HG02938 (cell line): ENCODE data around the gene BGN.

Experiments
- ATAC-seq: cut with Tn5 transposase; IDR thresholded peaks from one replicate; pipeline ENCODE4 v1.9.1; 2021; ENCODE audit warnings: mild to moderate bottlenecking, moderate library complexity; ENCODE audit not compliant: unreplicated experiment

The BGN gene

DNA sequence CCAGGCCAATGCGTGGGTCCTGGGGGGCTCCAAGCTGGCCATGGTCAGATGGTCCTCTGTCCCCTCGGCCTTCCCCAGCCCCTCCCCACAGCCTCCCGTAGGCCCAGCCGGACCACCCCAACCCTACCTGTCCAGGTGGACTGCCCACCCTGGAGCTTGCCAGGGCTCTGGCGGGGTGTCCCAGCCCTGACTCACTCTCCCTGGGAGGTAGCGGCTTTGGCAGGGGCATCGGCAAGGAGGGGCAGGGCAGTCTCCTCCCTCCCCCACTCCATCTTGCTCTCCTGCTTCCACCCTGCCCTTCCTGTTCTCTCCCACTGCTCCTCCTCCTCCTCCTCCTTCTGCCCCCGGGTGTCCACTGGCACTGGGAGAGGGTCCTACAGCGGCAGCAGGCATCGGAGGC, 7.4 kb downstream of the BGN start:
- no peak for ATAC-seq

DNA sequence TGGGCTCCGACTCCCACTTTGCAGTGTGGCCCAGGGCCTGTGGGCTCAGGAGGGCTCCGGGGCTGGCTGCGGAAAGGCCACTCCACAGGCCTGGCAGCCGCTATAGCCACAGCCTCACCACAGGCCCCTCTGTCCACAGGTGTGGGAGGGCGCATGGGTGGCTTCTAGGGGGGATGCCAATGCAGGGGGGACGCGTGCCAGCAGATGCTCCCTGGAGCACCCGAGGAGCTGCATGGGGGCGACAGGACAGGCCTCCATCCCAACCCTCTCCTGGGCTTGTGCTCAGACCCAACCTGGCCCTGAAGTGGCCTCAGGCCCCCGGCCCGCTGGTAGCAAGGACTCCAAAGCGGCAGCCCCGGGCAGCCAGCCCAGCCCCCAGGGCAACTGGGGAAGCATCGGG, 8.0 kb downstream of the BGN start:
- ATAC-seq, result no peak

- no peak for ATAC-seq
Observed at GRCh38 chrX:153504445-153505016, 9.8 kb downstream of the BGN start.

DNA sequence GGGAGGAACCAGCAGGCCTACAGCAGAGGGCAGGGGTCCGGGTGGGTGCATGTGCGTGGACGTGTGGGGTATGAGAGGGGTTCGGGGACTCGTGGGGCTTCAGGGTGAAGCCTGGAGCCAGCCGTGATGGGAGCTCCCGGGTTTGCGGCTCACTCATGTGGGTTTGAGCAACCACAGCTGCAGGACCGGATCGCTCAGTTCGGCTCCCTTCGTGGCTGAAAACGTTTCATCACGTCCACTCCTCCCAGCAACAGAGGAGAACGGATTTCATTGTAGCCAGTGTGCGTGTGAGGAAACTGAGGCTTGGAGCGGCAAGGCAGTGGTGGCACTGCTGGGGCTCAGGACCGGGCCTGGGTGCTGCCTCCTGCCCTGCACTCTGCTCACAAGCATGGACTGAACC, 10.6 kb downstream of the BGN start:
- ATAC-seq, result no peak

DNA sequence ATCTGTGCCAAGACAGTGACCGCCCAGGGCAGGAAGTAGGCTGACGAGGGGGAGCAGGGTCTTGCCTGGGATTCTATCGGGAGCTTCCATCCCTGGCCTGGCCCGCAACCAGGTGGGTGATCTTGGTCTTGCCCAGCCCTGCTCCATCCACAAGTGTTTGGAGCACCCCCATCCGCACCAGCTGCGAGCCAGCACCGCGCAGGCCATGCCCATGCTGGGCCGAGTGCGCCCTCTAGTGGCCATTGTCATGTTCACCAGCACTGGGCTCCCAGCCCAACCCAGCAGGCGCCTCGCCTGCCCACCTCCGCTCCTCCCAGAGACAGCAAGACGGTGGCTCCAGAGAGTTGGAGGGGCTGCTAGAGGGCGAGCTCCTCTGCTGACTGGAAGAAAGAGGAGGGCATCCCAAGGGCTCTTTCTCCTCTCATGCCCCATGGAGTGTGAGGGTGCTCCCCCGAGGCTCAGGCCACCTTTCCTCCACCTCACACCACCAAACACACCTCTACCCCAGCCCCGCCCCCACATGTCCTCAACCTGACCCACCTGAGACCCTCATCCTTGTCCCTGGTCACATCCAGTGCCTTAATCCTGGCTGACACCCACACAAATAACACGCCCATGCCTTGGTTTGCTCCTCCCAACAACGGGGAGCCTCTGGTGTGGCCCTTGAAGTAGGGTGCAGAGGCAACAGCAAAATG, 12.9 kb downstream of the BGN start:
- ATAC-seq, result no peak

DNA sequence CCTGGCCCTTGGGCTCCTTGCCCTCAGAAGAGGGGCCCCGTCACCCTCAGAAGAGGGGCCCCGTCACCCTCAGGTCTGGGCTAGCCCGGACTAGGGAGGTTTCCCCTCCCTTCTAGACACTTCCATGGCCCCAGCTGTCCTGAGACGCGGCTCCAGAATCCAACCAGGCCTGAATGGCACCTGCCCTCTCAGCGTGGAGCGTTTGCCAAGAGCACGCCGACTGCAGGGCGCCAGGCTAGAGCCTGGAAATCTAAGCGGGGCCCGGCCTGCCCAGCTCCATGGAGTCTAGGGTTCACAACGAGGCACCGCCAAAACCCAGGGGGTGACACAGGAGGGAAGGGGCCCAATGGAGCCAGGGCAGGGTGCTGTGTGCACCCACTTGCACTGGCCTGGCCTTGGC, 14.8 kb downstream of the BGN start:
- no peak for ATAC-seq

- no peak for ATAC-seq
Observed at GRCh38 chrX:153510383-153510782, 15.6 kb downstream of the BGN start.

- no peak for ATAC-seq
Observed at GRCh38 chrX:153511784-153512500, 17.2 kb downstream of the BGN start.

DNA sequence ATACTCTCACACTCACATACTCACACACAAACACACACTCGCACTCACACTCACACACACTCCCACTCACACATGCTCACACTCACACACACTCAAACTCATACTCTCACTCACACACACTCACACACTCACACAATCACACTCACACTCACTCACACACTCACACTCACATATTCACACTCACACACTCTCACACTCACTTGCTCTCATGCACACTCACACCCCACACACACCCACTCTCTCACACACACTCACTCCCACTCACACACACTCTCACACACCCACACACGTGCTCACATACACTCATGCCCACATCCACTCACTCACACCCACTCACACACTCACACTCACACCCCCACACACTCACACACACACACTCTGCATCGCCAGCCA, 17.7 kb downstream of the BGN start:
- no peak for ATAC-seq

- no peak for ATAC-seq
Observed at GRCh38 chrX:153513265-153513664, 18.5 kb downstream of the BGN start.

- no peak for ATAC-seq
Observed at GRCh38 chrX:153514259-153514658, 19.5 kb downstream of the BGN start.

- no peak for ATAC-seq
Observed at GRCh38 chrX:153515435-153515834, 20.7 kb downstream of the BGN start.

- ATAC-seq, result no peak
Observed at GRCh38 chrX:153516073-153516472, 21.3 kb downstream of the BGN start.

GRCh38 chrX:153517423-153517822, 22.6 kb downstream of the BGN start, which contains the start of gene ATP2B3:
TSS of gene ATP2B3 (plus strand) at chrX:153517642. CDS start at chrX:153536248, 18,606 bp downstream.
- ATAC-seq, result no peak

DNA sequence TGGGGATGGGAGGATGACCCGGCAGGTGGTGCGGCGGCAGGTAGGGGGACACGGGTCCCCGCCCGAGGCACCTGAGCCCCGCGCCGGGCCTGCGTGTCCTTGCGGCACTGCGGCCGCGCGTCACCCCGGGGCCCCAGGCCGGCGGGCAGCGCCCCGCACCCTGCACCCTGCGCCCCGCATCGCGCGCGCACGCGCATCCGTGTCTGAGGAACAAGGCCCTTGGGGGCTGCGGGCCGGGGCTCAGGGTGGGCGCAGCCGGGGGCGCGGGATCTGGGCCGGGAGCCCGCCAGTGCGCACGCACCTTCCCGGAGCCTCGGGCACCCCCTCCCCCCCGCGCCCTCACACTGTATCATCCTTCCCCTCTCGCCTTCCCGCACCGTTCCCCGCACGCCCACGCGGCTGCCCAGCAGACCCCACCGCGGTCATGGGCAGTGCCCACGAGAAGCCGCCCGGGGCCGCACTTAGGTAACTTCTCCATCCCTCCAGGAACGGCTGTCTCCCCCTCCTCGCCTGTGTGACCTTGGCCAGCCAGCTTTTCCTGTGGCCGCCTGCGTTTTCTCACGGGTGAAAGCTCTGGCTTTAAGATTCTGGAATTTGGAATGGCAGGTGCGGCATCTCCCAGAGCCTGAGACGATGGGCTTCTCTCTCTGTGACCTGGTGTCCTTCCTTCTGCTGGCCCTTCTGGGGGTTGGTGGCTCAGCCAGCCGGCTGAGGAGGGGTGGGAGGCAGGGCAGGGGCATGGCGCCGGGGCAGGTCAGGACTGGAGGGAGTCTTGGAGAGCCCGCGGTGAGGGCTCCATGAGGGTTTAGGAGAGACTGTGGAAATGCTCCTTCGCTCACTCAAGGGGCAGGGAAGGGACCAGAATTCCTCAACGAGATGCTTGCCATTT, 23.4 kb downstream of the BGN start:
- ATAC-seq, result no peak

DNA sequence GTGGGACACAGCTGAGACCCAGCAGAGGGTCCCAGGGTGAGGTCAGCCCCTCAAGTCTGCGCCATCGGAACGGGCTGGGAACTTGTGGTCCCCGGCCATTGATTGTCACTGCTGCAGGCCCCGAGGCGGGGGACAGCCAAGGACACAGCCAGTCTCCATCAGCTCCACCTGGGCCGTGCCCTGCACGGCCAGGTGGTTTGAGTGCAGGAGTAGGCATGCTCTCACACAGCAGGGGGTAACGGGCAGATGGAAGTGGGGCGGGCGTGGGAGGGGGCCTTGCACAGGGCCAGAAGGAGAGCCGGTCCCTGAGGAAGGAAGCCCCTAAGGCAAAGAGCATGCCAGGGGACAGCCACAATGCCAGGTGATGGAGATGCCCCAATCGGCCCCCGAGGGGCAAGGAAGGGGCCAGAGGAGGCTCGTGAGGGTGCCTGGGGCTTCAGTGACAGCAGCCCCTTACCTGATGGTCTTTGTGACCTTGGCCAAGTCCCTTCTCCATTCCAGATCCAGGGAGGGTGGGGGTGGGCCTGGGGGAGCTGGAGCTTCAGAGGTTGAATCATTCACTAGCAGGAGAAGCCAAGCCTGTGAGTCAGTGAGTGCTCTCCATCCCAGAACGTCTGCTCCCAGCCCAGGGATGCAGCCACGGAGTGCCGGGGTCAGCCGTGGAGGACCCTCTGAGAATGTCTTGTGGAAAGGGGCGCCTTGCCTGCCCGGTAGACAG, 24.9 kb downstream of the BGN start:
- no peak for ATAC-seq

GRCh38 chrX:153520287-153520917, 25.6 kb downstream of the BGN start:
- no peak for ATAC-seq

- no peak for ATAC-seq
Observed at GRCh38 chrX:153521034-153521433, 26.3 kb downstream of the BGN start.

DNA sequence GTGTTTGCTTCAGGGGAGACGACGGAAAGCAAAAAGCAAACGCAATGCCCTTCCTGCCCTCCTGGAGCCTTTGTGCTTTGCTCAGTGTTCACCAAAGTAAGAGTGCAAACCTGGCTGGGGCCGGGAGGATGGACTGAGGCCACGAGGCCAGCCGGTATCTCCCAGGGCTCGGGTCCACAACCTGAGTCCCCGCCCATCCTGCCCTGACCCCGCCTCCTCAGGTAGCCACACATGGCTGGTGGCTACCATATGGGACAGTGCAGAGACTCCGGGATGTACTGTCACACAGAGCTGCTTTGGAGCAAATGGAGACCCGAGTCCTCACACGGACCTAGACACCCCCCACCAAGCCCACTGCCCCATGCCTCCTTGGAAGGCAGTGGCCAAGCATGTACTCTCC, 27.5 kb downstream of the BGN start:
- no peak for ATAC-seq

GRCh38 chrX:153523269-153523668, 28.5 kb downstream of the BGN start:
- ATAC-seq, result no peak
